Keratinocyte (primary cell): ENCODE data around the gene SPTBN5. TPM values are rescaled to one million over a fixed set of nuclear protein-coding genes. Genes with fewer than 3 reads are reported as not detected.

Experiments used
- DNase-seq: peaks from one replicate; pipeline ENCODE4 v3.0.0-alpha.2; 2011; ENCODE audit warnings: low read depth, missing footprints, low spot score
- FAIRE-seq: peaks from 2 replicates; lab custom pipeline; 2011; peaks lifted over from hg19 to GRCh38; lab: Jason Lieb, UNC
- H2AFZ ChIP-seq: 2 replicates; pipeline ENCODE4 v1.6.0; 2012; ENCODE audit warnings: low read length, control low read depth, inconsistent platforms; ENCODE audit not compliant: control insufficient read depth
- H3K27ac ChIP-seq: 2 replicates; pipeline ENCODE4 v1.5.1; 2011; ENCODE audit warnings: low read length; ENCODE audit not compliant: control insufficient read depth, insufficient read depth
- H3K27me3 ChIP-seq: 3 replicates; pipeline ENCODE4 v1.6.0; 2011; ENCODE audit warnings: low read length; ENCODE audit not compliant: control insufficient read depth, insufficient read depth; ENCODE audit errors: extremely low read depth
- H3K36me3 ChIP-seq, 2 experiments: 2 replicates in 1 of 2; 3 replicates in 1 of 2; pipeline ENCODE4 v1.5.1; 2011; ENCODE audit warnings: low read length in 2 of 2, mild to moderate bottlenecking in 1 of 2; ENCODE audit not compliant: control insufficient read depth in 2 of 2, insufficient read depth in 2 of 2; ENCODE audit errors: extremely low read depth in 1 of 2
- H3K4me1 ChIP-seq: 3 replicates; pipeline ENCODE4 v1.5.1; 2011; ENCODE audit warnings: low read length; ENCODE audit not compliant: control insufficient read depth, insufficient read depth; ENCODE audit errors: extremely low read depth
- H3K4me2 ChIP-seq: 3 replicates; pipeline ENCODE4 v1.6.0; 2011; ENCODE audit warnings: low read depth, low read length; ENCODE audit not compliant: control insufficient read depth, insufficient read depth; ENCODE audit errors: extremely low read depth
- H3K4me3 ChIP-seq, 3 experiments: fragments of 200-600 bp in 1 of 3; sonication (generic) in 1 of 3; 2 replicates in 2 of 3; 3 replicates in 1 of 3; pipeline ENCODE4 v1.5.1; 2011 to 2016; ENCODE audit warnings: low read length in 3 of 3, mild to moderate bottlenecking in 3 of 3, control low read depth in 2 of 3, inconsistent platforms in 1 of 3, low read depth in 1 of 3, mixed read lengths in 1 of 3, mixed run types in 1 of 3, moderate library complexity in 1 of 3; ENCODE audit not compliant: control insufficient read depth in 2 of 3, insufficient read depth in 2 of 3; ENCODE audit errors: extremely low read depth in 1 of 3
- H3K79me2 ChIP-seq: 2 replicates; pipeline ENCODE4 v1.6.0; 2012; ENCODE audit warnings: low read length; ENCODE audit not compliant: control insufficient read depth, insufficient read depth
- H3K9ac ChIP-seq: 3 replicates; pipeline ENCODE4 v1.6.0; 2011; ENCODE audit warnings: low read length; ENCODE audit not compliant: control insufficient read depth, insufficient read depth; ENCODE audit errors: extremely low read depth
- H3K9me1 ChIP-seq: 3 replicates; pipeline ENCODE4 v1.6.0; 2011; ENCODE audit warnings: low read length; ENCODE audit not compliant: control insufficient read depth, insufficient read depth; ENCODE audit errors: extremely low read depth
- H3K9me3 ChIP-seq: 2 replicates; pipeline ENCODE4 v1.5.1; 2012; ENCODE audit warnings: low read depth, low read length; ENCODE audit not compliant: control insufficient read depth
- H4K20me1 ChIP-seq: 3 replicates; pipeline ENCODE4 v1.6.0; 2011; ENCODE audit warnings: low read length; ENCODE audit not compliant: control insufficient read depth, insufficient read depth; ENCODE audit errors: extremely low read depth
- CTCF ChIP-seq, 3 experiments: IDR thresholded peaks in 1 of 3; conservative IDR thresholded peaks in 1 of 3; optimal IDR thresholded peaks in 1 of 3; 2 replicates in 2 of 3; 3 replicates in 1 of 3; pipeline versions ENCODE3 to v1.5.1; 2011; ENCODE audit warnings: low read length in 3 of 3, mild to moderate bottlenecking in 3 of 3, moderate library complexity in 2 of 3, control low read depth in 1 of 3, inconsistent platforms in 1 of 3; ENCODE audit not compliant: insufficient read depth in 2 of 3; ENCODE audit errors: extremely low read depth in 1 of 3
- EZH2 ChIP-seq: IDR thresholded peaks from one replicate; pipeline ENCODE4 v1.6.1; 2012; ENCODE audit warnings: inconsistent platforms, mild to moderate bottlenecking, low read length, moderate library complexity
- dilution Hi-C: fragments of 300-500 bp; cut with MboI; formaldehyde crosslinking; loops from one replicate; pipeline ENCODE4 v1.7.0; 2020; ENCODE audit warnings: low sequenced_read_pairs; ENCODE audit not compliant: extremely low pct_ligation_motif_present
- polyA plus RNA-seq, 5 experiments: library from polyadenylated mRNA; depleted of rRNA in 3 of 5; stranded (reverse) in 3 of 5; stranded (forward) in 1 of 5; unstranded in 1 of 5; fragments of >200 nt; gene quantifications; 1 replicate in 1 of 5; 2 replicates in 3 of 5; 3 replicates in 1 of 5; pipeline versions ENCODE4 v1.2.1 to v1.2.3, GENCODE V29; 2011 to 2012; ENCODE audit warnings: missing spikeins in 2 of 5, low read depth in 1 of 5, low replicate concordance in 1 of 5

Gene SPTBN5
- polyA plus RNA-seq, 1 donor (not counting 4 experiments of a cell fraction or from before 2014, with no cell fraction given): 0.66 TPM

- peaks cover 48% of the 10 kb centered on the region for H3K79me2 ChIP-seq
- peak overlapping the region; percentile 59 for H3K27ac ChIP-seq
- no peaks in the 10 kb centered on the region for H3K9me3 ChIP-seq
- dilution Hi-C loops: no loop called here
- no peaks in the 10 kb centered on the region for H4K20me1 ChIP-seq
- H3K4me3 ChIP-seq: no peak overlapping the region
- H2AFZ ChIP-seq: no peak overlapping the region
- FAIRE-seq (no peak), DNase-seq (no peak)
- H3K4me1 ChIP-seq: peaks cover 35% of the 10 kb centered on the region
- no peaks in the 10 kb centered on the region for H3K27me3 ChIP-seq
- no peak overlapping the region for H3K4me2 ChIP-seq
- no peak for TF ChIP-seq CTCF (optimal IDR thresholded peaks at IDR 0.05 in 1 of 3, IDR thresholded peaks at IDR 0.05 in 1 of 3, conservative IDR thresholded peaks at IDR 0.05 in 1 of 3; ENCODE audit: extremely low read depth in 1 of 3, insufficient read depth in 2 of 3, low read length in 3 of 3)
- TF ChIP-seq EZH2: no peak
- H3K9me1 ChIP-seq: no peaks in the 10 kb centered on the region
- peaks cover 41 to 71% of the 10 kb centered on the region in 2 experiments for H3K36me3 ChIP-seq
- no peak overlapping the region for H3K9ac ChIP-seq
Observed at GRCh38 chr15:41810651-41811431, 83.0 kb downstream of the SPTBN5 start.

GRCh38 chr15:41809526-41810220 lies 84.2 kb downstream of the SPTBN5 start:
- dilution Hi-C loops: no loop called here
- FAIRE-seq: no peak
- no peak overlapping the region for H2AFZ ChIP-seq
- DNase-seq: no peak
- peaks cover 47% of the 10 kb centered on the region for H3K4me1 ChIP-seq
- no peaks in the 10 kb centered on the region for H3K9me3 ChIP-seq
- H3K27ac ChIP-seq: peak overlapping the region; percentile 59
- H3K4me2 ChIP-seq: peak overlapping the region; percentile 39
- no peaks in the 10 kb centered on the region for H4K20me1 ChIP-seq
- peak overlapping the region; percentile 42 for H3K9ac ChIP-seq
- H3K4me3 ChIP-seq: no peak overlapping the region
- H3K79me2 ChIP-seq: peaks cover 55% of the 10 kb centered on the region
- peaks cover 31 to 63% of the 10 kb centered on the region in 2 experiments for H3K36me3 ChIP-seq
- no peak for TF ChIP-seq CTCF (optimal IDR thresholded peaks at IDR 0.05 in 1 of 3, IDR thresholded peaks at IDR 0.05 in 1 of 3, conservative IDR thresholded peaks at IDR 0.05 in 1 of 3; ENCODE audit: extremely low read depth in 1 of 3, insufficient read depth in 2 of 3, low read length in 3 of 3)
- no peak for TF ChIP-seq EZH2
- H3K27me3 ChIP-seq: no peaks in the 10 kb centered on the region
- H3K9me1 ChIP-seq: no peaks in the 10 kb centered on the region
